ENCODE measurements around the gene HOXB5.

Gene HOXB5

DNA sequence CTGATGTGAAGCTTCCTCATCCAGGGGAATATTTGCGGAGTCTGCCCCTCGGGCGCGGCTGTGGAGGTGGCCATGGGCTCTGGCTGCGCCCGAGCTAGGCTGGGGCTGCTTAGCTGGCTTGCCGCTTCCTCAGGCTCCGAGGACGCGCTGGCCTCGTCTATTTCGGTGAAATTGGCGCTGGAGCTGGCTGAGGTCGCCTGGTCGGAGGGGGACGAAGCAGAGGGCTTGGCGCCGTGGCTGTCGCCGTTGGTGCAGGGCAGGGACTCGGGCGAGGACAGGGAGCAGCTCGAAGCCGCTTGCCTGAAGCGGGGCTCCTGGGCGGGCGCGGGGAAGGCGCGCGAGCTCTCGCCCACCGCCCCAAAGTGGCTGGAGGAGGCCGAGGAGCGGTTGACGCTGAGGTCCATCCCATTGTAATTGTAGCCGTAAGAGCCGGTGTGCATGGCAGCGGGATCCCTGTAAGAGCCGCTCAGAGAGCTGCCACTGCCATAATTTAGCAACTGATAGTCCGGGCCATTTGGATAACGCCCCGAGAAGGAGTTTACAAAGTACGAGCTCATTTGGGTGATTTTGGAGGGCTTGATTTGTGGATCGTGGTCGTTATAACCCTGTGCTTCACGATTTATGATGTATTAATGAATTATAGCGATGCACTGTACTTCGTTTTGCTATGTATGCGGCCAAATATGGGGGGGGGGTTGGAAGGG, at the start of gene HOXB5:
Gene HOXB5, minus strand, starts transcription at position 654 of the 704 bp plus-strand sequence. Its CDS starts 97 bp downstream, at position 557.
- peak within 1 kb of the TSS; percentile 46 for H3K4me3 ChIP-seq (ENCODE audit: control insufficient read depth, low read depth, low read length)
- TF ChIP-seq, protein P1, sequence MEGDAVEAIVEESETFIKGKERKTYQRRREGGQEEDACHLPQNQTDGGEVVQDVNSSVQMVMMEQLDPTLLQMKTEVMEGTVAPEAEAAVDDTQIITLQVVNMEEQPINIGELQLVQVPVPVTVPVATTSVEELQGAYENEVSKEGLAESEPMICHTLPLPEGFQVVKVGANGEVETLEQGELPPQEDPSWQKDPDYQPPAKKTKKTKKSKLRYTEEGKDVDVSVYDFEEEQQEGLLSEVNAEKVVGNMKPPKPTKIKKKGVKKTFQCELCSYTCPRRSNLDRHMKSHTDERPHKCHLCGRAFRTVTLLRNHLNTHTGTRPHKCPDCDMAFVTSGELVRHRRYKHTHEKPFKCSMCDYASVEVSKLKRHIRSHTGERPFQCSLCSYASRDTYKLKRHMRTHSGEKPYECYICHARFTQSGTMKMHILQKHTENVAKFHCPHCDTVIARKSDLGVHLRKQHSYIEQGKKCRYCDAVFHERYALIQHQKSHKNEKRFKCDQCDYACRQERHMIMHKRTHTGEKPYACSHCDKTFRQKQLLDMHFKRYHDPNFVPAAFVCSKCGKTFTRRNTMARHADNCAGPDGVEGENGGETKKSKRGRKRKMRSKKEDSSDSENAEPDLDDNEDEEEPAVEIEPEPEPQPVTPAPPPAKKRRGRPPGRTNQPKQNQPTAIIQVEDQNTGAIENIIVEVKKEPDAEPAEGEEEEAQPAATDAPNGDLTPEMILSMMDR (conservative IDR thresholded peaks at IDR 0.05; ENCODE audit: control insufficient read depth, insufficient read depth, low read depth, low read length): no peak
- no peak for DNase-seq (ENCODE audit: low read depth)

DNA sequence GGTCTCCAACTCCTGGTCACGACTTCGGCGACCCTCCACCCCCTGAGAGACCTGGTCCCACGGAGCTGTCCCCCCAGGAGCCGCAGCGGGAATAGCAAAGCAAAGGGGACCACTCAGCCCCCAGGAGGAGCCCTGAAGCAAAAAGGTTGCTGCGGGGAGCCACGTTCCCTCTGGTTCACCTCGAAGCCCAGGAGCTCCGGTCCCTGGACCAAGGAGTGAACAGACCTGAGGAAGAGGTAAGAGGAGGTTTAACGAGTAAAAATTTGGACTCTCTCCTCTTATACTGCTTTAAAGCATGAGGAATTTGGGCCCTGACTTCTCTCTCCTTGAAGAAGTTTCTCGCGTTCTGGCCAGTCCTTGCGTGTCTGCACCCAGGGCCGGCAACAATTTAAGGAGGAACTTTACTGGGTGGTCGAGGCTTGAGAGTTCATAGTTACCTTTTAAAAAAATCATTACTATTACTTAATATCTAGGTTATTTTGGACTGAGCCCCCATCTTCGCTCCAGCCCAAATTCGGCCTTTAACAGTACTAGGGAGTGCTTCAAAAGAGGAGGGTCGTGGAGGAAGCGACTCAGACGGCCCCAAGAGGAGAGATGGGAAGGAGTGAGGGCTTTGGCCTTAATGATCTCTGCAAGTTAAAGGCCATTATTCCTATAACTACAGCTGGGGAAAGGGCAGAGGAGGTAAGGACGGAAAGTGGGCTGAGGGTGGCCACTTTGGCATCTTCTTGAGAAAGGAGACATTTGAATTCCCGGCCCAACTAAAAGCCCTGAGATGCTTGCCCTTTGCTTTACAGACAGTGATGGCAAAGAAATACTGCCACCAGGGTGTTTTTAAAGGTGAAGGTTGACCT, 49.5 kb upstream of the HOXB5 start:
- no peak overlapping the region for H3K4me3 ChIP-seq (ENCODE audit: control insufficient read depth, low read depth, low read length)
- no peak for DNase-seq (ENCODE audit: low read depth)
- TF ChIP-seq, protein P1 (conservative IDR thresholded peaks at IDR 0.05; ENCODE audit: control insufficient read depth, insufficient read depth, low read depth, low read length): no peak

DNA sequence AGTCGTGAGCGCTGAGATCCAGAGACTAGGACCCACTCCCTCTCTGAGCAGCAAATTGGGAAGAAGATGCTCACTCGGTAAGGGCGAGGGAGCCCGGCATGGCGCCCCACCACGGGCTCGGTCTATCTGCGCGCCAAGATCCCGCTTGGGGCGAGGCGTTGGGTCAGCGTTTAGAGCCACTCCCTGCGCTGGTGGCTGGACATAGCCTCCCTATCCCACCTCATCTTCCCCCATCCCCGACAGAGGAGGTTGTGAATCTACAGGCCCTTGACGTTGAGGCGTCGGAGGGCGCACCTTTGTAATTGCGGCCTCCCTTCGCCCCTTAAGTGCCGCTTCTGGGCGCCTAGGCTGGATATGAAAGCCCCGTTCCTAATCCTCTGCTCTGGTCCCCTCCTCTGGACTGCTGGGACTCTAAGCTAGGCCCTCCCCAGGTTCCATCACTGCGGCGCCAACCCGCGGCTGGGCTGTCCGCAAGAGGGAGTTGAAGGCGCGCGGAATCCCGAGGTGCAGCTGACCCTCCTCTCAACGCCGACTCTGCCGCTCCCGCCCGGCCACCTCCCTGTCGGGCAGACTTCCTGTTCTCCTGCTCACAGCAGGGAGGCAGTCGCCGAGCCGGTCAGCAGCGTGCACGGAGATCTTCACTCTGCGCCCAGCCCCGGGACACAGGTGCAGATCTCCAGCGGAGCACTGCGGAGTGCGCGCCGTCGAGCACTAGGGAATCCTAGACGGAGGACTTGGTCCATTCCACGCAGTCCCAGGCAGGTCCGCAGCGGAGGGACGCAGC, 48.7 kb upstream of the HOXB5 start:
- TF ChIP-seq, protein P1 (conservative IDR thresholded peaks at IDR 0.05; ENCODE audit: control insufficient read depth, insufficient read depth, low read depth, low read length): no peak
- H3K4me3 ChIP-seq (ENCODE audit: control insufficient read depth, low read depth, low read length): no peak overlapping the region
- no peak for DNase-seq (ENCODE audit: low read depth)

DNA sequence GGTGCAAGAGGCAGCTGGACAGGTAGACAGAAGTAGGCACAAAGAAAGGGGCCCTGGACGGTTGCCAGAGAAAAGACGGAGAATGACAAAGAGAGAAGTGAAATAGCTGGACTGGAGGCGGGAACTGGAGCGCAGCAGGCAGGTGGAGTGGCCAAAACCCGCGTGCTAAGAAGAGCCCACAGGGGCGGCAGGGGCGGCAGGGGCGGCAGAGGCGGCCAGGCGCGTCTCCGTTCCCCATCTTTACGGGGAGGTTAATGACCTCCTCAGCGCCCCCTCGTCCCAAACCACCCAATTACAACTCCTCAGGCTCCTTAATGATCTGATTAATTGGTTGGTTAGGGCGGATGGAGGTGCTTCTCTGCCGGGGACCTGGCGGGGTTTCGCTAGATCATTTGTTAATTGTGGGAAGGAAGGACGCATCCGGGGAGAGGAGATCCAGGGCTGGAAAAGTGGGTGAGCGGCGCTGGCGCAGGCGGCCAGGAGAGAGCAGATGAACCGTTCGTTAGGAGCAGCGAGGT, 48.0 kb upstream of the HOXB5 start:
- no peak overlapping the region for H3K4me3 ChIP-seq (ENCODE audit: control insufficient read depth, low read depth, low read length)
- no peak for DNase-seq (ENCODE audit: low read depth)
- TF ChIP-seq, protein P1 (conservative IDR thresholded peaks at IDR 0.05; ENCODE audit: control insufficient read depth, insufficient read depth, low read depth, low read length): no peak

DNA sequence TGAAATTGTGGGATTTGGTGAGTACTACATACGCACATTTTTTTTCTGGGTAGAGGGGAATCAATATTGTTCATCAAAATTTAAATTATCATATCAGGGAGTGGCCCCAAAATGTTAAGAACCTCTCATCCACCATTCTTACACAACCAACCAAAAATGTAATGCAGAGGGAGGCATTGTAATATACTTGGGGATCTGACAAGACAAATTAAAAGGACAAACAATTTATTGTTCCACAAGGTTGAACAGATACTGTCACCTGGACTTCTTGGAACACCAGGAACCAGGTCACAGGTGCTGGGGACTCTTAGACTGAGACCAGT, 47.2 kb upstream of the HOXB5 start:
- H3K4me3 ChIP-seq (ENCODE audit: control insufficient read depth, low read depth, low read length): no peak overlapping the region
- no peak for DNase-seq (ENCODE audit: low read depth)
- TF ChIP-seq, protein P1 (conservative IDR thresholded peaks at IDR 0.05; ENCODE audit: control insufficient read depth, insufficient read depth, low read depth, low read length): no peak
